HL-60 (cell line): ENCODE results near the gene ATG101.

Source experiments
- DNase-seq, 2 experiments: peaks; one replicate each; pipeline ENCODE4 v3.0.0-alpha.2; 2010 to 2020; ENCODE audit warnings: low read depth in 1 of 2, low spot score in 1 of 2
- H3K27ac ChIP-seq: fragments of 250-450 bp; sonication (Bioruptor Pico); replicated peaks from 2 replicates; pipeline ENCODE4 v1.5.1; 2020; ENCODE audit warnings: mild to moderate bottlenecking, moderate library complexity
- H3K27me3 ChIP-seq: fragments of 250-450 bp; sonication (Bioruptor Pico); 2 replicates; pipeline ENCODE4 v1.5.1; 2021; ENCODE audit warnings: mild to moderate bottlenecking, moderate library complexity; ENCODE audit not compliant: insufficient read depth, poor library complexity, severe bottlenecking
- H3K4me3 ChIP-seq: replicated peaks from 2 replicates; pipeline ENCODE4 v1.5.1; 2011; ENCODE audit warnings: mild to moderate bottlenecking, control low read depth, low read length; ENCODE audit not compliant: insufficient read depth
- GABPA ChIP-seq: IDR thresholded peaks from 2 replicates; pipeline ENCODE4 v1.6.1; 2012; ENCODE audit warnings: low read depth
- POLR2AphosphoS5 ChIP-seq: IDR thresholded peaks from 2 replicates; pipeline ENCODE4 v1.6.1; 2012; ENCODE audit warnings: low read depth
- REST ChIP-seq: IDR thresholded peaks from 2 replicates; pipeline ENCODE4 v1.6.1; 2012; ENCODE audit warnings: low read depth; ENCODE audit not compliant: insufficient replicate concordance
- SPI1 ChIP-seq: IDR thresholded peaks from 2 replicates; pipeline ENCODE4 v1.6.1; 2012; ENCODE audit warnings: low read depth, mild to moderate bottlenecking, borderline replicate concordance
- TF ChIP-seq, protein P1 (sequence below): IDR thresholded peaks from one replicate; pipeline ENCODE4 v1.5.1; 2011; ENCODE audit warnings: low read length, control low read depth, inconsistent platforms; ENCODE audit not compliant: insufficient read depth

Gene ATG101

DNA sequence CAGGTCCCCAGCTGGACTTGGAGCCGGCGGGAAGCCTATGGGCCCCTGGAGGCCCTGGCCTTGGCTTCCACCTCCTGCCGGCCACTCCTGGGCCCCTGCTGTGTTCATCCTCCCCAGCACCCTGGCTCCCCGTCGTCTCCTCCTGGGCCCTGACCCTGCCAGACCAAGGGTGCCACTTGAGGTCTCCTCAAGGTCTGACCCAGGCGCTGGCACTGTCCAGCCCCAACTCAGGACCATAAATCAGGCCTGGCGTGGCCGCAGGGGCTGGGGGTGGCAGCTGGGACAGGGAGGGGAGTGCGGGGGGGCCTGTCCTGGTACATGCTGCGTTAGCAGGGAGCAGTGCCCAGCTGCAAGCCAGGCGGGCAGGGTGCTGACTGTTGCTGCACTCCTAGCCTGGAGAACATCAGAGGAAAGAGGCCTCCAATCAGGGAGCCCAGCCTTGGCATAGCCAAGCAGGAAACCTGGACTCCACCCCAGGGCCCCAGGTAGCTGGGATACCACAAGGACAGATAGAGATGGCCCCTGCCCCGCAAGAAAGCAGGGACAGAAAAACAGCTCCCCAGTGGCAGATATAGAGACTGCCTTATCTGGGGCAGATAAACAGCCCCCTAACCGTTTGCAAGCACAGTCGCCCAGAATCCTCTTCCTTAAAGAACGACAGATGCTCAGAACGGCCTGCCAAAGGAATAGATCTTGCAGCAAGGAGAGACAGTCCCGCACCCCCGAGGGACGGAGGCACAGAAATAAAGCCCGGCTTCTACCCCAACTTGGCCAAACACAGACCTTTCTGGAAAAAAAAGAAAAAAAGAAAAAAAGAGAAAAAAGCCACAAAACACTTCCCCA is 6.5 kb upstream of the ATG101 start:
- no peak overlapping the region for H3K27ac ChIP-seq
- H3K4me3 ChIP-seq = no peak overlapping the region
- no peak for TF ChIP-seq REST
- TF ChIP-seq SPI1 = no peak
- no peak for TF ChIP-seq POLR2AphosphoS5
- TF ChIP-seq, protein P1, sequence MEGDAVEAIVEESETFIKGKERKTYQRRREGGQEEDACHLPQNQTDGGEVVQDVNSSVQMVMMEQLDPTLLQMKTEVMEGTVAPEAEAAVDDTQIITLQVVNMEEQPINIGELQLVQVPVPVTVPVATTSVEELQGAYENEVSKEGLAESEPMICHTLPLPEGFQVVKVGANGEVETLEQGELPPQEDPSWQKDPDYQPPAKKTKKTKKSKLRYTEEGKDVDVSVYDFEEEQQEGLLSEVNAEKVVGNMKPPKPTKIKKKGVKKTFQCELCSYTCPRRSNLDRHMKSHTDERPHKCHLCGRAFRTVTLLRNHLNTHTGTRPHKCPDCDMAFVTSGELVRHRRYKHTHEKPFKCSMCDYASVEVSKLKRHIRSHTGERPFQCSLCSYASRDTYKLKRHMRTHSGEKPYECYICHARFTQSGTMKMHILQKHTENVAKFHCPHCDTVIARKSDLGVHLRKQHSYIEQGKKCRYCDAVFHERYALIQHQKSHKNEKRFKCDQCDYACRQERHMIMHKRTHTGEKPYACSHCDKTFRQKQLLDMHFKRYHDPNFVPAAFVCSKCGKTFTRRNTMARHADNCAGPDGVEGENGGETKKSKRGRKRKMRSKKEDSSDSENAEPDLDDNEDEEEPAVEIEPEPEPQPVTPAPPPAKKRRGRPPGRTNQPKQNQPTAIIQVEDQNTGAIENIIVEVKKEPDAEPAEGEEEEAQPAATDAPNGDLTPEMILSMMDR = no peak
- TF ChIP-seq GABPA = no peak
- DNase-seq = no peak
- H3K27me3 ChIP-seq = no peaks in the 10 kb centered on the region

DNA sequence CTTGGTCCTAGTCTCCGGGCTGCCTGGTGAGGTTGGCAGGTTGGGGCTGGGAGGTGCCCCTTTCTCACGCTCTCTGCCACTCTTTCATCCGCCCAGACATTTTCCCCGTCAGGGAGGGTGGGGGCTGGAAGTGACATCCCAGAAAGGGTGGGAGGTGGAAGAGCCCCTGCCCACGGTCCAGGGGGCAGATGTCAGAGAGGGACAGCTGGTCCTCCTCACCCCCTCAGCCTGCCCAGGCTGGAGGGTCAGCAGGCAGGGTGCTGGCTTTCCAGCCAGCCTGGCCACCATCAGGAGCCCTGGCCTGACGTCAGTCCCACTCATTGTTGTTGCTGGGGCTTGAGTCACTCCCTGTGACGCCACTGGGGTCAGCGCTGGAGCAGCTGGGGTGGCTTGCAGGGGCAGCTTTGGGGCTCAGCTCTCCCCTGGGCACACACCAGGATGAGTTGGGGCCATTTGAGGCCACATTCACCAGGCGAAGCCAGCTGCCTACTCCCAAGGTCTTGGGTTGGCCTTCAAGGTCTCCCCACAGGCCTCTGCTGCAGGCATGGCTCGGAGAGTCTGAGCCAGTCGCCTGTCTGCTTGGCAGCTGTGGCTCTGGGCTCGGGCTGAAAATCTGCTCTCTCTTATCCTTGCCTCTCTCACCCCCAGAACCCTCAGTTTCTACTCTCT is 5.7 kb upstream of the ATG101 start:
- TF ChIP-seq POLR2AphosphoS5 = no peak
- TF ChIP-seq SPI1 = no peak
- TF ChIP-seq GABPA = no peak
- TF ChIP-seq REST = no peak
- TF ChIP-seq, protein P1 = no peak
- Histone ChIP-seq H3K27ac (no peak overlapping the region), H3K27me3 (no peaks in the 10 kb centered on the region), H3K4me3 (no peak overlapping the region)
- DNase-seq = no peak

DNA sequence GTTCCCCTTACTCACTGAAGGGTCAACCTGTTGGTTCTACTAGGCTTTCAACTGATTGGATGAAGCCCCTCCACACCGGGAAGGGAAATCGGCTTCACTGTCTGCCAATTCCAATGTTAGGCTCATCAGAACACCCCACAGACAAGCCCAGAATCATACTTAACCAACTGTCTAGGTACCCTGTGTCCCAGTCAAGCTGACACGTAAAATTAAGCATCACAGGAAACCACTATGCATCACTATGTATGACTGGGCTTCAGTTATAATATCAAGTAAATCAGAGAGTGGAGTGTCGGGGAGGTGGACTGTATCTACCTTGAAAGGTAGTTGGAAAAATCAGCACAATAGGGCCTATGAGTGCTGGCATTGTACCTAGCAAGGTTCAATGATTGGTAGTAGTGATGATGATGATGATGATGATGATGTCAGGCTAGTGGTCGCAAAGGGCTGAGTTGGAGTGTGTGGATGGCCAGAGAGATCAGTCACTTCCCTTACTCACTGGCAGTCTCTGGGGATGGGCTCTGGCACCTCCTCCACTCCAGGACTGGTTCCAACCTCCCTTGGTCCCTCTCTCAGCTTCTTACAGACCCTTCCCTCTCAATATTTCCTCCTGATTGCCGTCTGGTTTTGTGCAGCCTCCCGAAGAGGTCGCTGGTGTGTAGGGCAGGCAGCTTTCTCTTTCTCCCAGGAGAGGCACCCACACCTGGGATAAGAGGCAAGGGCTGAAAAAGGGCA is 3.3 kb upstream of the ATG101 start:
- TF ChIP-seq GABPA = no peak
- TF ChIP-seq REST = no peak
- no peak for TF ChIP-seq POLR2AphosphoS5
- TF ChIP-seq SPI1 = no peak
- TF ChIP-seq, protein P1 = no peak
- H3K27ac ChIP-seq = no peak overlapping the region

More for the DNA sequence above, 3.3 kb upstream of the ATG101 start:
- no peak for DNase-seq
- Histone ChIP-seq H3K27me3 (no peaks in the 10 kb centered on the region), H3K4me3 (no peak overlapping the region)
